Measurements from ENCODE around the gene CXCL11. TPM values are rescaled to one million over a fixed set of nuclear protein-coding genes. Genes with fewer than 3 reads are reported as not detected.

The CXCL11 gene
- not detected for total RNA-seq

GRCh38 chr4:76035799-76036380 lies at the start of gene CXCL11:
Gene CXCL11 (minus strand): TSS chr4:76036070. CDS start chr4:76035987, 83 bp downstream.
- TF ChIP-seq, protein P1, sequence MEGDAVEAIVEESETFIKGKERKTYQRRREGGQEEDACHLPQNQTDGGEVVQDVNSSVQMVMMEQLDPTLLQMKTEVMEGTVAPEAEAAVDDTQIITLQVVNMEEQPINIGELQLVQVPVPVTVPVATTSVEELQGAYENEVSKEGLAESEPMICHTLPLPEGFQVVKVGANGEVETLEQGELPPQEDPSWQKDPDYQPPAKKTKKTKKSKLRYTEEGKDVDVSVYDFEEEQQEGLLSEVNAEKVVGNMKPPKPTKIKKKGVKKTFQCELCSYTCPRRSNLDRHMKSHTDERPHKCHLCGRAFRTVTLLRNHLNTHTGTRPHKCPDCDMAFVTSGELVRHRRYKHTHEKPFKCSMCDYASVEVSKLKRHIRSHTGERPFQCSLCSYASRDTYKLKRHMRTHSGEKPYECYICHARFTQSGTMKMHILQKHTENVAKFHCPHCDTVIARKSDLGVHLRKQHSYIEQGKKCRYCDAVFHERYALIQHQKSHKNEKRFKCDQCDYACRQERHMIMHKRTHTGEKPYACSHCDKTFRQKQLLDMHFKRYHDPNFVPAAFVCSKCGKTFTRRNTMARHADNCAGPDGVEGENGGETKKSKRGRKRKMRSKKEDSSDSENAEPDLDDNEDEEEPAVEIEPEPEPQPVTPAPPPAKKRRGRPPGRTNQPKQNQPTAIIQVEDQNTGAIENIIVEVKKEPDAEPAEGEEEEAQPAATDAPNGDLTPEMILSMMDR (IDR thresholded peaks at IDR 0.05): no peak
- no peak within 1 kb of the TSS for H3K27ac ChIP-seq
- no peaks in the 10 kb centered on the region for H3K36me3 ChIP-seq
- H3K27me3 ChIP-seq: no peaks in the 10 kb centered on the region
- H3K9me3 ChIP-seq: no peaks in the 10 kb centered on the region
- DNase-seq (ENCODE audit: low spot score in 2 of 2): no peak
- H3K4me1 ChIP-seq: no peaks in the 10 kb centered on the region
- intact Hi-C loops (cut with DNase I): no loop called here
- no peak within 1 kb of the TSS for H3K4me3 ChIP-seq

DNA sequence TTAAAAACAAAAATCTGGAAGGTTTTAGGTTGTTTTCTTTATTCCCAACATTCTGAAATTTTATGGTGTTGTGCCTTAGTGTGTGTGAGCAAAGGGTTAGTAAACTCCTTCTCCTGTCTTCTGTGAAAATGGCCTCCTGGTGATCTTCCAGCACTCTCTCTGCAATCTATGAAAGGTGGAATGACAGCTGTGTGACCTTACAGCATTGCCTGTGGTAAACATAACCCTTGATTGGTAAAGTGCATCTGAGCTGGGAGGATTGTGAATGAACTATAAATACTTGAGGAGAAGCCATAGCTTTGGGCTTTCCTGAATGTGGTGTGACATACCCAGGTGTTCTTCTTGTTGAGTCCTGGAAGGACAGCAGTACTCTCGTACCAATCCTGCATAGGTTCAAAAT lies 48.7 kb upstream of the CXCL11 start:
- H3K4me1 ChIP-seq: no peaks in the 10 kb centered on the region
- H3K27ac ChIP-seq: no peak overlapping the region
- H3K9me3 ChIP-seq: no peaks in the 10 kb centered on the region
- DNase-seq (ENCODE audit: low spot score in 2 of 2): no peak
- intact Hi-C loops (cut with DNase I): no loop called here
- H3K4me3 ChIP-seq: no peak overlapping the region
- no peaks in the 10 kb centered on the region for H3K36me3 ChIP-seq
- TF ChIP-seq, protein P1 (IDR thresholded peaks at IDR 0.05): no peak
- H3K27me3 ChIP-seq: no peaks in the 10 kb centered on the region

DNA sequence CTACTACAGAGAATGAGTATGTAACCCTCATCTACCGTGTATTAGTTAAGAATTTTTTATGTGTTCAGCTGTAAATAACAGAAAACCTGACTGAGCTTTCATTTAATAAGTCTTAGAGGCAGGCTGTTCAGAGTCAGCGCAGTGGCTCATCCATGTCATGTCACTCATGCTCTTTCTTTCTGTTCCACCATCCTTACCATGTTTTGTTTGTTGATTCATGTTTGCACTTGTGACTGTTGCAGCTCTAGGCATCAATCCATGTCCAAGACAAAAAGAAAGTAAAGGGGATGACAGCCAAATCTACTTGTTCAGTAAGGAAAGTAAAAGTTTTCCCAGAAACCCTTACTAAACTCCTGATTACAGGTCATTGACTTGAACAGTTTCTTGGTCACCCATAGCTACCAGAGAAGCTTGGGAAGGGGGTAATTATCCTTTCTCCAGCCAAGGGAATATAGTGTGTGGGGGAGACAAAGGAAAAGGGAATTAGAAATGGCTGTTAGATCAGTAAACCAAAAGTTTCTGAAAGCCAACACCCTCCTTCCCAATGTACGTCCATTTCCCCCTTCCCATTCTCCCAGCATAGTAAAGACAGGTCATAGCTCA lies 47.6 kb upstream of the CXCL11 start:
- no peak for DNase-seq (ENCODE audit: low spot score in 2 of 2)
- no peaks in the 10 kb centered on the region for H3K36me3 ChIP-seq
- no peak overlapping the region for H3K4me3 ChIP-seq
- H3K27ac ChIP-seq: no peak overlapping the region
- intact Hi-C loops (cut with DNase I): no loop called here
- no peaks in the 10 kb centered on the region for H3K4me1 ChIP-seq
- no peaks in the 10 kb centered on the region for H3K27me3 ChIP-seq
- H3K9me3 ChIP-seq: no peaks in the 10 kb centered on the region
- TF ChIP-seq, protein P1 (IDR thresholded peaks at IDR 0.05): no peak

DNA sequence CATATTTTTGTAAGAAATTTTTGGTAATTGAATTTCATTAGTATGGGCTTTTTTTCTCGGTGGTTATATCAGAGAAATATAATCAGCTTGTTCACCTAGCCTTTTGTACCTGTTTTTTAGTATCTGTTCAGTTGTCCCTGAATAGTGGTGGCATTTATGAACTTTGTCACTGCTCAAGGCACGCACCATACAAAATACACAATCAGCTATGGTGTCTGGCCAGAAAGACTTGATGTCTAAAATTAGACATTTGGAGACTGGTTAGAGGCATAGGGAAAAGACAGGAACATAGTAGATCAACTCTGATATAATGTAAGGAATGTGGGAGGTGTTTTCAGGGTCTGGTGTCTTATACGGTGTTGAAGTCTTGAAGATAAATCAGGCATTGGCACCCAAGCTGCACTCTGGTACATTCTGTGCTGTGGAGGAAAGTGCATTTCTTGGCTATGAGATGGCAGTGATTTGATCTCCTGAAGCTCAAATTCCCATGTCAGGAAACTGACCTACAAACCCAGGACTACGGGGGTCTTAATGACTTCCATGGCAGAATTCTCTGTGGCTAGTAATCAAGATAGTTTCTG lies 42.3 kb upstream of the CXCL11 start:
- H3K27ac ChIP-seq: no peak overlapping the region
- H3K9me3 ChIP-seq: no peaks in the 10 kb centered on the region
- no peak overlapping the region for H3K4me3 ChIP-seq
- TF ChIP-seq, protein P1 (IDR thresholded peaks at IDR 0.05): no peak
- no peaks in the 10 kb centered on the region for H3K36me3 ChIP-seq
- H3K4me1 ChIP-seq: no peaks in the 10 kb centered on the region
- intact Hi-C loops (cut with DNase I): no loop called here
- DNase-seq (ENCODE audit: low spot score in 2 of 2): no peak
- no peaks in the 10 kb centered on the region for H3K27me3 ChIP-seq

DNA sequence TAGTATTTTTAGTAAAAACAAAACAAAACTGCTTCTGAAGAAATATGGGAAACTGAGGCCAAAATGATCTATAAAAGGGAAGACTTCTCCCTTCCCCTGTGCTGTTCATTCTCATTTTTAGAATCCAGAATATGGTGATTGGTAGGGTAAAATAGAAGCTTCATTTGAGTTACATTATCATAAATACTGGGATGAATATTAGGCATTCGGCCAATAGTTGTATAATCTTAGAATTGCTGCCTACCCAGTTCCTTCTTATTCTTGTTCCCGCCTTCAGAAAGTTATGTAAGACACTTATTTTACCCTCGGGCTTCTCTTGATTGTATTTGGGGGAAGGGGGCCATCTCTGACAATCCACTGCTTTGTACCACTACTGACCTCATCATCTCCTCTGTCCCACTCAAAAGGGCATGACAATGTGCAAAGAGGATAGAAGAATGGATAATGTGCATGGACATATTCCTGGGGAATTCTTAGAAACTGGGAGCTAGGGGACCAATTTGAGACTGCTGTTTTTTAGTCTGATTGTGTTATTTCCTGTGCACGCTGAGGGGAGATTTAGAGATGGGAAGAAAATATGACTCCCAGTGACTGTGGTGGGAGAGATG lies 39.2 kb upstream of the CXCL11 start:
- no peaks in the 10 kb centered on the region for H3K9me3 ChIP-seq
- H3K36me3 ChIP-seq: no peaks in the 10 kb centered on the region
- H3K4me3 ChIP-seq: no peak overlapping the region
- no peak for DNase-seq (ENCODE audit: low spot score in 2 of 2)
- H3K4me1 ChIP-seq: no peaks in the 10 kb centered on the region
- no peaks in the 10 kb centered on the region for H3K27me3 ChIP-seq
- no peak overlapping the region for H3K27ac ChIP-seq
- intact Hi-C loops (cut with DNase I): no loop called here
- TF ChIP-seq, protein P1 (IDR thresholded peaks at IDR 0.05): no peak

Measured in ascending aorta (tissue), 2 donors.